ENCODE measurements around the gene RAB30.

DNA sequence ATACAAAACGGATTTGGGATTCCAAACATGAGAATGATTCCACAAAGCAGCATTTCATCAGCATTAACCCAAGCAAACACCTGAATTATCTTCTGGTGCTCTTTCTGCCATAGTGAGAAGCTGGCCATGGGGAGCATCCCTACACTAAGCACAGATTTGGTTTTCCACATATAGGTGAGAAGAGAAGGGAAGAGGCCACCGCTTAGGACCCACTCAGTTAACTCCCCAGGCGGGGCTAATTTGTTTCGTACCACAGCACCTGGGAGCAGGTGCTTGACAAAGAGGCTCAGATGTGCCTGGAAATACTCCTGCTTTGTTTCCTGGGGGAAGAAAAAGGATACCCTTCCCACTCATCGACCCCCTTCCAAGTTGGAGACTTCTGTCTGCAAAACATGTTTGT, 64.2 kb downstream of the RAB30 start:
- no peak for TF ChIP-seq EZH2 (IDR thresholded peaks at IDR 0.05; ENCODE audit: borderline replicate concordance, low read length)
- TF ChIP-seq, protein P1, sequence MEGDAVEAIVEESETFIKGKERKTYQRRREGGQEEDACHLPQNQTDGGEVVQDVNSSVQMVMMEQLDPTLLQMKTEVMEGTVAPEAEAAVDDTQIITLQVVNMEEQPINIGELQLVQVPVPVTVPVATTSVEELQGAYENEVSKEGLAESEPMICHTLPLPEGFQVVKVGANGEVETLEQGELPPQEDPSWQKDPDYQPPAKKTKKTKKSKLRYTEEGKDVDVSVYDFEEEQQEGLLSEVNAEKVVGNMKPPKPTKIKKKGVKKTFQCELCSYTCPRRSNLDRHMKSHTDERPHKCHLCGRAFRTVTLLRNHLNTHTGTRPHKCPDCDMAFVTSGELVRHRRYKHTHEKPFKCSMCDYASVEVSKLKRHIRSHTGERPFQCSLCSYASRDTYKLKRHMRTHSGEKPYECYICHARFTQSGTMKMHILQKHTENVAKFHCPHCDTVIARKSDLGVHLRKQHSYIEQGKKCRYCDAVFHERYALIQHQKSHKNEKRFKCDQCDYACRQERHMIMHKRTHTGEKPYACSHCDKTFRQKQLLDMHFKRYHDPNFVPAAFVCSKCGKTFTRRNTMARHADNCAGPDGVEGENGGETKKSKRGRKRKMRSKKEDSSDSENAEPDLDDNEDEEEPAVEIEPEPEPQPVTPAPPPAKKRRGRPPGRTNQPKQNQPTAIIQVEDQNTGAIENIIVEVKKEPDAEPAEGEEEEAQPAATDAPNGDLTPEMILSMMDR (conservative IDR thresholded peaks at IDR 0.05 in 1 of 2, IDR thresholded peaks at IDR 0.05 in 1 of 2; ENCODE audit: extremely low read depth in 1 of 2, insufficient read depth in 1 of 2, low read depth in 1 of 2, low read length in 2 of 2) = no peak

All from mammary epithelial cell (primary cell).